HG03039 (cell line): ENCODE measurements around the gene INTS3.

Experiments
- ATAC-seq: cut with Tn5 transposase; IDR thresholded peaks from one replicate; pipeline ENCODE4 v1.9.1; 2021; ENCODE audit warnings: mild to moderate bottlenecking, moderate library complexity; ENCODE audit not compliant: unreplicated experiment

The INTS3 gene

GRCh38 chr1:153795934-153796785 lies 68.3 kb downstream of the INTS3 start:
- no peak for ATAC-seq

GRCh38 chr1:153796786-153797659 lies 69.2 kb downstream of the INTS3 start:
- no peak for ATAC-seq

DNA sequence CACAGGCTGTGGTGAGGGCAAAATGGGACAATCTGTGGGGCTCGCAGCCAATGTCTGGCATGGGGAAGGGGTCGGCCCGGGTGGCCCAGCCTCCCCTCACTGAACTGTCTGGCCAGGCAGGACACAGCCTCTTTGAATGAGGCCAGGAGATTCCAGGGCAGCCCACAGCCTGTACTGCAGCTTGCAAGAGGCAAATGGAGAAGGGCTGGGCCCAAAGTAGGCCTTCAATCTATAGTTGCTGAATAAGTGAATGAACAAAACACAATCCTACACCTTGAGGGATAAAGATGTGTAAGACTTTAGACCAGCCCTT lies 70.6 kb downstream of the INTS3 start:
- no peak for ATAC-seq

DNA sequence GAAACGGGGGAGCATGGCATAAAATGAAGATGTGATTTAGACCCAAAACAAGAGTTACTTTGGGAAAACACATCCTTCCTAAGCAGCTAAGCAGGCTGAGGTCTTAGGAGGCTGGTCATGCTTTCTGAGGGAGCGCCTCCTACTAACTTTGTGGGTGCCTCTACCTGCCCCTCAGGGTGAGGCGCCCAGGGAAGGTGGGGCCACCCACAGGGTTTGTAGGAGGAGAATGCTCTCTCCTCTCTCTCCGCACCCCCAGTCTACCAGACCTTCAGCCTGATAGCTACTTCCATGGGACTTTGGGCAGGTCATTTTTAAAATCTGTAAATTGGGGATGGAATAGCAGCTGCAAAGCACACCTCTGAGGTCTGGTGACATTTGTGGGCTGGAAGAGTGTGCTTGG lies 71.2 kb downstream of the INTS3 start:
- ATAC-seq, result no peak

DNA sequence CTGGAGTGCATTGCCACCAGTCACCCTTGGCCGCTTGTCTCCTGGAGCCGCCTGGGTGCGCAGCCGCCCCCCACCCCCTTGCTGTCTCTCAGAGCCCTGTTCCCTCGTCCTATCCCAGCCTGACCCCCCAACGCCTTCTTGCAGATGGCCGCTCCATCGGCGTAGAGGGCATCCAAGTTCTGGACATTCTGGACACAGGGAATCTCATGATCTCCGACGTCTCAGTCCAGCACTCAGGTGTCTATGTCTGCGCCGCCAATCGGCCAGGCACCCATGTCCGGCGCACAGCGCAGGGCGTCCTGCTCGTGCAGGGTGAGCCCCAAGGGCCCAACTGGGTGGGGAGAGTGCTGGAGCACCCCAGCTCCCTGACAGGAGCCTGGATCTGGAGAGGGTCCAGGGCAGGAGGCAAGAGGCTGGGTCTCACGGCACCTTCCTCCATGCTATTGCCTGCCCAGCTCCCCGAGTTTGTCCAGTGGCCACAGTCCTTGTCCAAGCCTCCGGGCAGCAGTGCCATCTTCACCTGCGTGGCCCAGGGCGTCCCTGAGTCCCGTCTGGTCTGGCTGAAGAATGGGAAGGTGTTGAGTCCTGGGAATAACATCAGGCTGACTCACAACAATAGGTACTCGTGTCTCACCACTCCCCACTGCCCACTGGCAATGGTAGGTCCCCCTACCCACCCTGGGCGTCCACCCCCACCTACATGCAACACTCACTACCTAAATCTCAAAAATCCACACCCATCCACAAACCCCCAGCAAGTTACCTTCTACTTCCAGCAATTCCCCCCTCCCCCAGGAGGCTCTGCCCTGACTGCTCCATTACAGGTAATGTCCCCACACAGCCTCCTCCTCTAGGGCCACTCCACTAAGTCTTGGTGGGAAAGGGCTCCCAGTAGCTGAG lies 72.0 kb downstream of the INTS3 start:
- no peak for ATAC-seq

DNA sequence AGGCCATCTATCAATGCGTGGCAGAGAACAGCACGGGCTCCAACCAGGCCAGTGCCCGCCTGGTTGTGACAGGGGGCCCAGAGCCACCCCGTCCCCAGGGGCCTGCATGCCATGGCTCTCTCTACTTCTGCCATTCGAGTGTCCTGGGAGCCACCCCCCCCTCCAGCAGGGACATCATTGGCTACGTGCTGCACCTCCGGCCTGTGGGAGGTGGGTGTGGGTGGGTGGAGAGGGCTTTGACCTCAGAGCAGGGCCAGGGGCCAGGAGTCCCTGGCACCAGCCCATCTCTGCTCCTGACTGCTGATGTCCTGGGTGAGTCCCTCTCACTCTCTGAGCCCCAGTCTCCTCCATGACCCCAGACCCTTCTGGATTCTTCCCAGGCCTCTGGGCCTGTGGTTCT lies 72.7 kb downstream of the INTS3 start:
- ATAC-seq, result no peak

- no peak for ATAC-seq
Observed at GRCh38 chr1:153801028-153801625, 73.3 kb downstream of the INTS3 start.

DNA sequence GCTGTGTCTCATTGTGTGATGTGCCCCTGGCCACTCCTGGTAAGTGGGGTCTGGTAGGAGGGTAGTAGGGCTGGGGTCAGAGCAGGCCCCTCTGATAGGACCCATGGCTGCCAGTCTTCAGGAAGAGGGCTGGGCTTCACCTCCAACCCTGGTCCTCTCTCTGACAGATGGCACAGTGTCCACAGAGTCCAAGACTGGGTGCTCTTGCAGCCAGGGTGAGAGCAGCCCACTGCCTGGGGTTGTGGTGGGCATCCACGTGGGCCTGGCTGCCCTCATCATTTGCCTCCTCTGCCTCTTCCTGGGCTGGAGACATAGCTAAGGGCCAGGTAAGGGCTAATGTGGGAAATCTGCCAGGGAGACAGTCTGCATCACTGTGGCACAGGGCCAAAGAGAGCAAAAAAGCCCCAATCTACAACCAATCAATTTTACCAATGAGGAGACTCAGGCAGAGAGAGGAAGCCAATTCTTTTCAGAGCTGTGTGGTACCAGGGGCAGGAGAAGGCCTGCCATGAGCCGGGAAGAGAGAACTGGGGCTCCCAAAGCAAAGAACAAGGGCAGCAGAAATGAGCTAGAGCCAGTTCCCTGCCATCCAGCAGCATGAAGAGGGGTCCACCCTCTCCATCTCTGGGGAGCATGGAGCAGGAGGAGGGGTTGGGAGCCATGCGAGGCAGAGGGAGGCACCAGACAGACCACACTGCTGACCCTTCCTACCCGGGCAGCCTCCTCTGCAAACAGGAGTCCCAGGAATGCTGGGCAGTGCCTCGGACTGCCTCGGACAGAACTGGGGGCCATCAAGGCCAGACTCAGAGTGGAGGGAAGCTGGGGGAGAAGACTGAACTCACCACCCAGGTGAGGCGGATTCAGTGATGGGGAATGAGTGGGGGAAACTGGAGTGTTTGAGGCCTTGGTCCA lies 74.2 kb downstream of the INTS3 start:
- no peak for ATAC-seq

DNA sequence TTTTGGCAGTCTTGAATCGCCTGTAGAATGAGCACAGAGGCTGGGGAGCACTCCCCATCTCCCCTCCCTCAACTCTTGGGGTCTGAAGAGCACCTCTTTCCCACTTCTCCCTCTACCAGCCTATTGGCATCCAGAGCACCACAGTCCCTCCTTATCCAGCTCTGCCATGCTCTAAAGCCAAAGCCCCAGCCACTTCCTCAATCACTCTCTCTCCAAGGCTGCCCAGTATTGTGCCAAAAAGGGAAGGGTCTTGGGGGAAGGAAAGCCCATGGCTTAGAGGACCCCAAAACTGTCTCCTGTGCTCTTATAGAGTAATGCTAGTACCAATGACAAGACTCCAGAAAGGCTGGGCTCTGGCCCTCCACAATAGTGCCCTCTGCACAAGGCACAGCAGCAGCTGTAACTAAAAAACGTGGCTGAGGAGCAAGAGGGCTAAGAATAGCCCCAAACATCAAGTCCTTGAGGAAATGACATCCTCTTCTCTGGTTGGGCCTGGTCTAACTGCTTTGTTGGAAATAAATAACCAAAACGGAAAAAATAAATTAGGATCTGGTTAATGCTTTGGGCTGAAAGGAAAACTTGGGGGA lies 75.7 kb downstream of the INTS3 start:
- ATAC-seq, result no peak

DNA sequence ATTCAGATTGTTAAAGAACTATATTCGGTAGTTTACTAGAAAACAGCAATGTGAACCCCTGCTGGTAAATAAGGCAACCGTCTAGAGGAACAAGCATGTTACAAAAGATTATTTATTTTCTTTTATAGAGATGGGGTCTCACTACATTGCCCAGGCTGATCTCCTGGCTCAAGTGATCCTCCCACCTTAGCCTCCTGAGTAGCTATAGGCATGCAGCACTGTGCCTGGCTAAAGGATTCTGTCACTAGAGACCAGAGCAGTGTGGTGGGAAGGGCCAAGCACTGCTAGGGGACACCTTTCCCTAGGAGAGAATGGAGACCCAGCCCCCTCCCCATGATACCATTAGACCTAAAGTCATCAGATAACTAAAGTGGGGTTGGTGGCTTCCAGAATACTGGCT lies 76.3 kb downstream of the INTS3 start:
- ATAC-seq, result no peak

GRCh38 chr1:153805042-153805745 lies 77.3 kb downstream of the INTS3 start:
- peak; percentile 77 for ATAC-seq

- ATAC-seq, result peak; percentile 13
Observed at GRCh38 chr1:153805886-153806719, 78.3 kb downstream of the INTS3 start.

- no peak for ATAC-seq
Observed at GRCh38 chr1:153816283-153816889, 88.5 kb downstream of the INTS3 start.

DNA sequence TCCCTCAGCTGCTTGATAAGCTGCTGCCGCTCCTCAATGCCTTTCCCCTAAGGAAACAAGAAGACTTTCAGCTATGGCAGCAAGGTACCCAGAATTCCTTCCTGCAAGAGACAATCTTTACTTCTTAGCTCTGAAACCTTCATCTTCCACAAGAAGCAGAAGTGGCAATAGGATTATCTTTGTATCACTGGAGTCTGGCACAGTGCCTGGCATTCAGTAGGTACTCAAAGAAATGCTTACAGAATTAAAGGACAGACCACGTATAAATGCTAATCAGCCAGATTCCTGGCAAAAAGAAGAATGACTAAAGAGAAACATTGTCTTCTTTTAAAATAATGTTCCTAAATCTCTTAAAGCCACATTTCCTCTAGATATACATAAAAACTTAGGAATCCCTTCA lies 91.0 kb downstream of the INTS3 start:
- no peak for ATAC-seq
